ENCODE measurements around the gene FEN1.
A peak's percentile ranks its signal among the peaks of the same experiment; 100 is the strongest.

The FEN1 gene, protein sequence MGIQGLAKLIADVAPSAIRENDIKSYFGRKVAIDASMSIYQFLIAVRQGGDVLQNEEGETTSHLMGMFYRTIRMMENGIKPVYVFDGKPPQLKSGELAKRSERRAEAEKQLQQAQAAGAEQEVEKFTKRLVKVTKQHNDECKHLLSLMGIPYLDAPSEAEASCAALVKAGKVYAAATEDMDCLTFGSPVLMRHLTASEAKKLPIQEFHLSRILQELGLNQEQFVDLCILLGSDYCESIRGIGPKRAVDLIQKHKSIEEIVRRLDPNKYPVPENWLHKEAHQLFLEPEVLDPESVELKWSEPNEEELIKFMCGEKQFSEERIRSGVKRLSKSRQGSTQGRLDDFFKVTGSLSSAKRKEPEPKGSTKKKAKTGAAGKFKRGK

DNA sequence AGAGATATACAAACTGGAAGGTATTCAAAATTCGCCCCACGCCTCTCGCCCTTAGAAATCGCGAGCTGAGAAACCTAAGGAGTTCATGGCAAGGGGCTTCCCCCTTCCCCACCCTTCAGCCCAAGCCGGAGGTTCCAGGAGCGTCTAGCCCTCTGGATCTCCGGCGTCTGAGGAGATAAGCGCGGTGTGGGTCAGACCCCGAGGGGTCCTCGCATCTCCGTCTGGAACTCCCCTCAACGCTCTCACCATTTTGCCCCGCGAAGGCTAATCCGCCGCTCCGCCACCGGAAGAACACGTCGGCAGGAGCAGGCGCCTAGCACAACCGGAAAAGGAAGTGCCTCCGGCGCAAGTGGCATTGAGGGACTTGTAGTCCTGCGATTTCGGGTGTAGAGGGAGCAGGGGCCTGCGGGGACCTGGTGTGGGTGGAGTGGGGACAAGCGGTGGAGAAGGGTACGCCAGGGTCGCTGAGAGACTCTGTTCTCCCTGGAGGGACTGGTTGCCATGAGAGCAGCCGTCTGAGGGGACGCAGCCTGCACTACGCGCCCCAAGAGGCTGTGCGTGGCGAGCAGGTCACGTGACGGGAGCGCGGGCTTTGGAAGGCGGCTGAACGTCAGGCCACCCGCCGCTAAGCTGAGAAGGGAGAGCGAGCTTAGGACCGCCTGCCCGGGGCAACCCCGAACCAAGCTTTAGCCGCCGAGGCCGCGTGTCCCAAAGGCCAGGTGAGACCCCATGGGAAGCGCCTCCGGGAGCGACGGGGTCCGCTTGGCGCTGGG is at the start of gene FEN1, which contains the start of gene TMEM258:
Gene FEN1 (plus strand): TSS at position 602 of the 773 bp plus-strand sequence. CDS start 2,451 bp downstream, outside the sequence.
Gene TMEM258 (minus strand): TSS at position 290 of the 773 bp plus-strand sequence. CDS start 41 bp downstream, at position 249.
- peak; percentile 77 for DNase-seq (ENCODE audit: low read depth)

DNA sequence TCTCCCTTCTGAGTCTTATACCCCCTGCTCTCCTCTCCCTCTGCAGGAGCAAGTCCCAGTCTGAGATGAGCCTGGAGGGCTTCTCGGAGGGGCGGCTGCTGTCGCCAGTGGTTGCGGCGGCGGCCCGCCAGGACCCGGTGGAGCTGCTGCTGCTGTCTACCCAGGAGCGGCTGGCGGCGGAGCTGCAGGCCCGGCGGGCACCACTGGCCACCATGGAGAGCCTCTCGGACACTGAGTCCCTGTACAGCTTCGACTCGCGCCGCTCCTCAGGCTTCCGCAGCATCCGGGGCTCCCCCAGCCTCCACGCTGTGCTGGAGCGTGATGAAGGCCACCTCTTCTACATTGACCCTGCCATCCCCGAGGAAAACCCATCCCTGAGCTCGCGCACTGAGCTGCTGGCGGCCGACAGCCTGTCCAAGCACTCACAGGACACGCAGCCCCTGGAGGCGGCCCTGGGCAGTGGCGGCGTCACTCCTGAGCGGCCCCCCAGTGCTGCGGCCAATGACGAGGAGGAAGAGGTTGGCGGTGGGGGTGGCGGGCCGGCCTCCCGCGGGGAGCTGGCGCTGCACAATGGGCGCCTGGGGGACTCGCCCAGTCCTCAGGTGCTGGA is 49.1 kb upstream of the FEN1 start:
- DNase-seq (ENCODE audit: low read depth), result no peak

DNA sequence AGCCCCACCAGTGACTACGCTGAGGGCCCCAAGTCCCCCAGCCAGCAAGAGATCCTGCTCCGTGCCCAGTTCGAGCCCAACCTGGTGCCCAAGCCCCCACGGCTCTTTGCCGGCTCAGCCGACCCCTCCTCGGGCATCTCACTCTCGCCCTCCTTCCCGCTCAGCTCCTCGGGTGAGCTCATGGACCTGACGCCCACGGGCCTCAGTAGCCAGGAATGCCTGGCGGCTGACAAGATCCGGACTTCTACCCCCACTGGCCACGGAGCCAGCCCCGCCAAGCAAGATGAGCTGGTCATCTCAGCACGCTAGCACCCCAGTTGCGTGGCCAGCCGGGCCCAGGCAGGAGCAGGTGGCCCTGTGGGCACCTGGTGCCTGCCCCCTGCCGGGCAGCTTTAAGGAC is 48.5 kb upstream of the FEN1 start:
- DNase-seq (ENCODE audit: low read depth), result no peak

DNA sequence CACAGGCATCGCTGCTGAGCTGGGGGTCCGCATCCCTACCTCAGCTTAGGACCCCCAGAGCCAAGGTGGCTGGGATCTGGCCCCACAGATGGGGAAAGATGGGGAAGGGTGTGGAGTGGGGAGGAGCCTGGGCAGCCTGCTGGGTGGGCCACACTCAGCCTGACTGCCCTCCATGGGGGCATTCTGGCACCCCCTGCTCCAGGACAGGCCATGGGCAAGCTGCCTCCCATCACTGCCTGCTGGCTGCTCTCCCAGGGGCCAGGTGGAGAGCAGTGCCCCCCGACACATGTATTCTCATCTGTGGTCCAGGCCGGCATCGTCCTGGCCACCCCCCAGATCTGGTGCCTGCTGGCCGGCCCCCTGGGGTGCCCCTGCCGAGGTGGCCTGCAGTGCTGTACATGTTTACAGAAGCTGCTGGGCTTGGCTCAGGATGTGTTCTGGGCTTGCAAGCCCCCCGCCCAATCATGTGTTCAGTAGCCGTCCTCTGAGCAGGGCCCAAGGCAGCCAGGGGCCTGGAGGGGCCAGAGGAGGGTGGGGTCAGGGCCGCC is 48.0 kb upstream of the FEN1 start:
- no peak for DNase-seq (ENCODE audit: low read depth)

DNA sequence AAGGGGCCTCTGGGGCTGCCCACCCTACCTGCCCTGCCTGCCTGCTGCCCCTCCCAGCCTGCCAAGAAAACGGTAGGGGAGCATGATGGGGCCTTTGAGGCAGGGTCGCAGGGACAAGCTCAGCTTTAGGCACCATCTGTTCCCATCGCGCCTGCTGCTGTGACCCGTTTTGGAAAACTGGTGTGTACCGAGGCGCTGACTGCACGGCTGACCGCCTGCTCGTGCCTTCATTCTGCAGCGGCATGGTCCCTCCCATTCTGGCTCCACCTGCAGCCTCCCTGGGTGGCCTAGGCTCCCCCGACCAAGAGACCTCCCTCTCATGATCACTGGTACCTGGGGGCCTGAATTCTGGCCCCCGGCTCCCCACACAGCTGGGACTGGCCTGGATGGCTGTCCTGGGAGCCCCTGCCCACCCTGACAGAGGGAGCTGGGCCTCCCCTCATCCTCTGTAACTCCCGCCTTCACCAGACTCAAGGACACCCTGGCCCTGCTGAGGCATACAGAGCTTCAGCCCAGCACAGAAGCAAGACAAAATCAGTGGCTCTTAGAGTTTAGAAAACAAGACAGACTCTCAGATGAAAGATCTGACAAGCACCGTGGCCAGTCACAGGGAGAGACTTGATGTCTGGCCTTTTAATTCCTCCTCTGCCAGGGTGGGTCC is 46.8 kb upstream of the FEN1 start:
- DNase-seq (ENCODE audit: low read depth), result no peak

DNA sequence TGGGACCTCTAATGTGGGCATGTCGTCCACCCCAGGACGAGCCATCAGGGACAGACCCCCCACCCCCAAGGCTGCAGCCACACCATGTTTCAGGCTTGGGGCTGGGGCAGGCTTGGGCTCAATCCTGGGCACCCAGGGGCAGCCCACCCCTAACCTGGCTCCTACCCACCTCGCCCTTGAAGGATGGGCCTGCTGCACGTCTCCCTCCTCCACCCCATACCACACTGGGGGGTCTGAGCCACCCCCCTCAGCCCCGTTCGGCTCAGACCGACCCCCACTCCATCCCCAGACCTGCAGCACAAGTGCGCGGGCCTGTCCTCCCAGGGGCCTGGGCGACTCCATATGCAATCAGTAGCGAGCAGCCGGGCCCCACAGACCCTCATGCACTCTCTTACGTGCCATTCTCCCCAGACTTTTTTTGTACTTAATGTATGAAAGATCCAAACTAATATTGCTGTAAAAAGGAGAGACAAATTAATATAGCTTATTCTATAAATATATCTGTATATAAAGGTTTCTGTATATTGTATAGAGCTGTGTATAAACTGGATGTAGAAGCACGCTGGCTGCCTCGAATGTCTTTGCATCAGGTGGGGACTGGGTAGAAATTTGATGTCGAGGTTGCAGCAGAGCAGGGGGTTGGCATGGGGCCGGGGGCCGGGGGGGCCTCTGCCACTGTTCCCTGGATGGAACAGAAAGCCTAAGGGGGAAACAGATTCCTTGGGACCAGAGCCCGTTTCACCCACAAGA is 46.1 kb upstream of the FEN1 start:
- no peak for DNase-seq (ENCODE audit: low read depth)

DNA sequence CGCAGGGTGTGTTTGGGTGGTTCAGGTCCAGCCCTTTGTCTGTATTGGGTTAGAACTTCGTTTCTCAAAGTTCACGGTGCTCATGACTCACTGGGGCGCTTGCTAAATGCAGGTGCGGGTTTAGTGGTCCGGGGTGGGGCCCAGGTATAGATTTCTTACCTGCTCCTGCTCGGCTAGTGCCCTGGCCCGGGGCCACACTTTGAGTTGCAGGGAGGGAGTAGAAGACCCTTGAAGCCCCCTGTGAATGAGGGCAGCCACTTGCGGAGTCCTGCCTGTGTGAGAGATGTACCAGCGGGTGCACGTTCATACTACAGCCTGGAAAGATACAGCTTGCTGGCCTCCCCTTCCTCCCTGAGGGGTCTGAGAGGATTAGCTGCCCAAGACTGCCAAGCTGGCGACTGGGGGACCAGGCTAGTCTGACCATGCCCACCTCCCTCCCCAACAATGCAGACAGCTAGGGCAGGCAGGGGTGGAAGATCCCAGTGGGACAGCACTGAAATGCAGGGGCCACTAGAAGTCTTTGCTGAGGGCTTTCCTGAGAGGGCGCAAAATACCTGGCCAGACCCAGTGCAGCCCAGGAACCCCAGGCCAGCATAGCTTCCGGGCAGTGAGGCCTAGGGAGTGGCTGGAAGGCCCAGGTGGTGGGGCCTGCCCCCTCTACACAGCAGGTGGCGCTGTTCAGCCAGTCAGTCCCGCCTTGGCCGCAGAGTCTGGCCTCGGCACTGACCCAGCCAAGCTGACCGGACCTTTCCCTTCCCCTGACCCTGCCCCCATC is 45.3 kb upstream of the FEN1 start:
- DNase-seq (ENCODE audit: low read depth), result no peak

DNA sequence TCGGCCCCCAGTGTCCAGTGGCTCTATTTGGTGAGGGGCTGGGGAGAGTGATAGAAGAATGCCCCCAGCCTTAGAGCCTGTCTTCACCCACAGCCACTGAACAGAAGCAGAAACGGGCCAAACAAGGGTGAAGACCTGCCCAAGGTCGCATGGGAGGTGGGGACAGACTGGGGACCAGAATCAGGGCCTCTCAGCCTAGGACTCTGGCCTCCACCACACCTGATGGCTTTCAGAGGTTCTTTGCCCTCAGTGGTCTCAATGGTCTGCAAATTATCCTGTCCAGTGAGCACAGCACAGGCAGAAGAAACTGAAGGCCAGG is 44.8 kb upstream of the FEN1 start:
- DNase-seq (ENCODE audit: low read depth), result no peak

DNA sequence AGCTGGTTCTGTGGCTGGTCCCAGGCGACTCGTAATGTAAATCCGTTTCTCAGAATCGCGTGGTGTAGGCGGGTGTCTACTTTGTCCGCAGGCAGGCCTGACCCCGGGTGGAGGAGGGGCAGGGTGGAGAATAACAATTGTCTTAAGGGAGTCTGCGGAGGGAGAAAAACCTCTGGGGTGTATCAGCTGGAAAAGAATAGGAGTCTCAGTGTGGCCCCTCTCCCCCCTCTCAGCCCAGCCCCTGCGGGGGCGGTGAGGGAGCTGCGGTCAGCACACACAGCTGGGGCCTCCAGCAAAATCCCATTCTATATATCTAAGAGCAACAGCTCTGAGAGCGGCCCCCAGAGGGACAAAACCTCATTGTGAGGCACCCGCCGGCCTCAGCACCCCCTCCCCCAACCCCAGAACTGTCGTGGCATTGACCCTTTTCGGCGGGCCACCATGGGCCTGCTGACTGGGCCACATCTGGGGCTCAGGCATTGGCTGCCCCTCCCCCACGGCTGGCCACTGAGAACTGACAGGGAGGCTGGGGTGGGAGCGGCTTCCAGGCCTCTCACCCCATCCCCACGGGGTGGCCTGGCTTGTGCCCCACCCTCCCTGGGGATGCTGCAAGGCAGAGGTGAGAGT is 43.0 kb upstream of the FEN1 start:
- no peak for DNase-seq (ENCODE audit: low read depth)

DNA sequence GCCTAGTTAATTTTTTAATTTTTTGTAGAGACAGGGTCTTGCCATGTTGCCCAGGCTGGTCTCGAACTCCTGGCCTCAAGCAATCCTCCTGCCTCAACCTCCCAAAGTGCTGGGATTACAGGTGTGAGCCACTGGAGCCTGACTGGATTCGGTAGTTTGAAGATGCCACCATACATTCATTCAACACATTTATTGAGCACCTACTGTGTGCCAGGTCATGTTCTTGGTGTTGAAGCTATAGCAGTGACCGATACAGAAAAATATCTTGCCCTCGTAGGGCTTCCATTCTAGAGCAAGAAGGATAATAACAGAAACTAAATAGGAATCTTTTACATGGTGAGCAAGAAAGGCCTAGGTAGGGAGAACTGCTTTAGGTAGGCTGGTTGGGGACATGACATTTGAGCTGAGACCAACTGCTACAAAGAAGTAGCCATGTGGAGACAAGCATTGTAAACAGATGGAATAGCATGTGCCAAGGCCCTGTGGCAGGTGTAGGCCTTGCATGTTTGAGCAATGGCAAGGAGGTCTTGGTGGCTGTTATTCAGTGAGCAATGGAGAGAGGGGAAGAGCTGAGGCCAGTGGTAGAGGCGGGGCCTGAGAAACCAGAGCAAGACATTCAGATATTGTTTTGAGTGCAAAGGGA is 42.0 kb upstream of the FEN1 start:
- DNase-seq (ENCODE audit: low read depth), result no peak

DNA sequence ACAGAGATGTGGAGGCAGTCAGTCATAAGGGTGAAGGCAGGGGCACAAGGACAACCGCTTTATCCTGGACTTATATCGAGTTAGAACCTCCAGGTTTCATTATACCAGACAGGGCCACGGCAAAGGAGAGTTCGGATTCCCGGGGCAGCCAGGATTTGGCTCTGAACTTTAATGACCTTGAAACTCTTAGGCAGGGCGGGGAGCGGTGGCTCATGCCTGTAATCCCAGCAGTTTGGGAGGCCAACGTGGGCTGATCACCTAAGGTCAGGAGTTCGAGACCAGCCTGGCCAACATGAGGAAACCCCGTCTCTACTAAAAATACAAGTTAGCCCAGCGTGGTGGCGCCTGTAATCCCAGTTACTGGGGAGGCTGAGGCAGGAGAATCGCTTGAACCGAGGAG is 41.3 kb upstream of the FEN1 start:
- no peak for DNase-seq (ENCODE audit: low read depth)

DNA sequence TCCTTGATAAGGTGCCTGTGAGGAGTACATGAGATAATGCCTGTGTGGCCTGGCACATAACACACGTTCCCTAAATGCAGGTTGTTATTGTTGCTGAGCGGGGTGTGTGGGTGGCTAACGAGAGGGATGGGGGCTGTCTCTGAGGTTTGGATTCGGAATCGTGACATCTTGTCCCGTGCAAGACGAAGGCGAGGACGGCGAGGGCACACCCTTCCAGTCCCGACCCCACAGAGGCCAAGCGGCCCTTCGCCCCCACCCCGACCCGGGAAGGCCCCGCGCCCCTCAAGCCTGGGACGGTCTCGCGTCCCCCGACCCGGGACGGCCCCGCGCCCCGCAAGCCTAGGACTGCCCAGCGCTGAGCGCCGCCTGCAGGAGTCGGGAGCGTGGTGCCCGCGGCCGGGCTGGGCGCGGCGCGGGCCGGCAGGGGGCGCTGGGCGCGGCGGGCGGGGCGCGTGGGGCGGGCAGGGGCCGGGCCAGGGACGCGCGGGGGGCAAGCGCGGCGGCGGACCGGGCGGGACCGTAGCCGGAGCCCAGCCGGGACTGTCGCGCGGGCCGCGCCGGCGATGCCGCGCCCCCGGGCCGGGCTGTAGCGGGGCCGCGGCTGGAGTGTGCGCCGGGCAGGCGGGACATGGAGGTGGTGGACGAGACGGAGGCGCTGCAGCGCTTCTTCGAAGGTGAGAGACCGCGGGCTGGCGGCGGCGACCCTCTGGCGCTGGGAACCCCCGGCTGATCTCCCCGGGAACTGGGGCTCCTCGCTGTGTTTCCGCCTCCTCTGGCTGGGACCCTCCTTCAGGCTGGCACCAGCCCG is 40.4 kb upstream of the FEN1 start, which contains the start of gene MYRF:
Gene MYRF (plus strand): TSS at position 520 of the 808 bp plus-strand sequence. CDS start 109 bp downstream, at position 629.
- DNase-seq (ENCODE audit: low read depth), result peak; percentile 39

DNA sequence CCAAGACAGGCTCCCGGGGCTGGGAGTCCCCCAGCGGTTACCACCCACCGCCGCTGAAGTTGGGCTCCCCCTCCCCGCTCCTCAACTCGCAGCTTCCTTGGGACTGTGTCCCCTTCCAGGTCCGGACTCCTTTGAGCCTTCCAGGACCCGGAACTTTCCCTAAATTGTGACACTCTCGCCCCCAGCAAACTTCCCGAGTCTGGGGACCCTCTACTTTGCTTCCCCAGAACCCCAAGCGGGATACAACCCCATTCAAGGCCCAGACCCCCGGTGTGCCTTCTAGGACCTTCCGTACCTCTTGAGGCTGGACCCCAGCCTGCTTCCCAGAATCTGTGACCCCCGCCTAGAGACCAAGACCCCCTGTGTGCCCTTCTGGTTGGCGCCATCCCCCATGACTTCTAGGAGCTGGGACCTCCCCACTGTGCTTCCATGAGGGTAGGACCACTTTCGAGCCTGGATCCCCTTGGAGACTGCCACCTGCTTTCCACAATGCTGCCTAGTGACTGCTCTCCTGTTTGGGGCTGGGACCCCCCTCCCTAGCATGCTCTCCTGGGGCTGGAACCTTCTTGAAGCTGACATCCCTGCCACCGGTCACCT is 39.7 kb upstream of the FEN1 start:
- no peak for DNase-seq (ENCODE audit: low read depth)

DNA sequence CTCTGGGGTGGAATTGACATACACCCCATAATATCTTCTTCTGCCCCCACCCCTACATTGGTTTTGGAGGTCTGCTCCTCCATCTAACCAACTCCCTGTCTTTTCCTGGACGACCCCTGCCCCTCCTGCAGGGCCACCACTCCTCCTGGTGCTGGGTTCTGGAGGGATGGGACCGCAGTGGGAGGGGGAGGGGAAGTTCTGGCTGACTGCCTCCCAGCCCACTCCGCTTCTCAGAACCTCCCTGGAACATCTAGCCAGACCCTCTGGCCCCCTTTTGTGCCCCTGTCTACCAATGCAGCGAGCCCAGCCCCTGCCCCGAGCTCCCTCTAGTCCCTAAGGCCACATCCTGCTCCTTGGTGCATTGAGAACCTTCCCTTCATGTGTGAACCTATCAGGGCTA is 39.0 kb upstream of the FEN1 start:
- DNase-seq (ENCODE audit: low read depth), result no peak

DNA sequence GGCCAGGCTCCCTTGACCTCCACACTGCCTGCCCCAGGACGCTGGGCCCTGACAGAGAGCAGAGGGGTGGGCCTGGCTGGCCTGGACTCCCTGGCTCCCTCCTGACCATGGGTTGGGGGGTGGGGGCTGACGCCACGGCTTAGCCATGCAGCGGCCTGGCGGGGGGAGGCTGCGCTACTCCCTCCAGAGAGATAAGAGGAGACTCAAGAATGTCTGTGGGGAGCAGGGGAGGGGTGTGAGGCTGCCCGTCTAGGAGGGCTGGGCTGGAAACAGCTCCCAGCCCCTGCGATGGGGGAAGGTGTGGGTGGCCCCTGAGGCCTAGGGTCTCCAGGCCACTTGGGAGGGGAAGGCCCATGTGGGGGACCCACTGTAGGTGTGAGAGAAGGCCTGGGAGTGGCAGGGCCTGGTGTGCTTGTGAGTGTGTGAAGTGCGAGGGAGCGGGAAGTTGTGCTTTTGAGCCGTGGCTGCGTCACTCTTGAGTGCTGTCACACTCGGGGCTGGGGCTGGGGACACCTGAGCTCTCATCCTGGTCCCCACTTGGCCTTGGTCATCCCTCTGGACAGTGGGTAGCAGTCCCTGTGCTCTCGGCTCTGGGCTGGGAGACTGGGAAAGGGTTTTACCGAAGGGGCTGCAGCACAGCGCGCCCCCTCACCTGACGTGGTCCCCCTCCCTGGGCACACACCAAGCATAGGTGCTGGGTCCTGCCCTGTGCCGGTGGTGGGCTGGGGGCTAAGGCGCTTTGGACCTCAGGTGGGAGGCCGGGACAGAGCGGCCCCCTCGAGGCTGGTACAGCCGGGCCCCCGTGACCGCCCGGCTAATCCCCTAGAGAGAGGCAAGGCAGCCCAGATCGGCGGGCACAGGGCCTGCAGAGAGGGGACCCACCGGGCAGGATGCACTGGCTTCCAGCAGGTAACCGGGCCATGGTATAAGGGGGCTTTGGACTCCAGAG is 37.9 kb upstream of the FEN1 start:
- no peak for DNase-seq (ENCODE audit: low read depth)

DNA sequence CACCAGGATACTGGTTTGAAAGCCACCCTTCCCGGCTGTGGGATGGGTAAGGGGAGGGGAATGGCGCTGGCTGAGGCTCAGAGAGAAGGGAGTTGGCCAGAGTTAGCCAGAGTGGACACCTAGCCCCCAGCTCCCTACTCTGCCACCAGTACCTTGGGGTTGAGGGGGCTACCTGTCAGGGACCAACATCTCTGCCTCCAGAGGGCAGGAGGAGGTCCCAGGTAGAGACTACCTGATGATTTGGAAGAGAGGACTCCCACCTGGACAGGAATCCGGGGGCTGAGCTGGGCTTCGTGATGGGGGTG is 36.6 kb upstream of the FEN1 start:
- no peak for DNase-seq (ENCODE audit: low read depth)
